Glutamatergic neuron (in vitro differentiated cells): ENCODE measurements around the gene CACNA1G. TPM values are rescaled to one million over a fixed set of nuclear protein-coding genes. Genes with fewer than 3 reads are reported as not detected.
A peak's percentile ranks its signal among the peaks of the same experiment; 100 is the strongest.

Experiments used
- DNase-seq: peaks from one replicate; pipeline ENCODE4 v3.0.0; 2022
- H3K27ac Mint-ChIP-seq: one replicate; pipeline ENCODE4 v1.8.0; 2020; ENCODE audit warnings: mild to moderate bottlenecking, mixed read lengths, inconsistent platforms; ENCODE audit not compliant: unreplicated experiment
- H3K27me3 Mint-ChIP-seq: one replicate; pipeline ENCODE4 v1.8.0; 2020; ENCODE audit warnings: mild to moderate bottlenecking, moderate library complexity, mixed read lengths, inconsistent platforms; ENCODE audit not compliant: unreplicated experiment
- H3K36me3 Mint-ChIP-seq: one replicate; pipeline ENCODE4 v1.8.0; 2020; ENCODE audit warnings: mild to moderate bottlenecking, mixed read lengths, inconsistent platforms; ENCODE audit not compliant: unreplicated experiment
- H3K4me1 Mint-ChIP-seq: one replicate; pipeline ENCODE4 v1.8.0; 2020; ENCODE audit warnings: mild to moderate bottlenecking, low read depth, mixed read lengths, inconsistent platforms; ENCODE audit not compliant: unreplicated experiment
- H3K4me3 Mint-ChIP-seq: one replicate; pipeline ENCODE4 v1.8.0; 2020; ENCODE audit warnings: mild to moderate bottlenecking, mixed read lengths, inconsistent platforms; ENCODE audit not compliant: unreplicated experiment
- H3K9me3 Mint-ChIP-seq: one replicate; pipeline ENCODE4 v1.8.0; 2020; ENCODE audit warnings: mild to moderate bottlenecking, moderate library complexity, mixed read lengths, inconsistent platforms; ENCODE audit not compliant: unreplicated experiment
- total RNA-seq: library from RNA; stranded (reverse); fragmentation: NEBNext Ultra II Directional; extraction: Animal tissue kit (Norgen Biotek cat#: 25700); gene quantifications from one replicate; pipeline ENCODE4 v1.2.1, GENCODE V29; 2021; ENCODE audit not compliant: unreplicated experiment
- TF ChIP-seq, protein P1 (sequence below): fragments of 200-600 bp; sonication (generic); IDR thresholded peaks from one replicate; pipeline ENCODE4 v1.5.0; 2021; ENCODE audit not compliant: partially characterized antibody, unreplicated experiment

CACNA1G gene
- total RNA-seq, 1 donor from 2014 or later, result 2.2 TPM

DNA sequence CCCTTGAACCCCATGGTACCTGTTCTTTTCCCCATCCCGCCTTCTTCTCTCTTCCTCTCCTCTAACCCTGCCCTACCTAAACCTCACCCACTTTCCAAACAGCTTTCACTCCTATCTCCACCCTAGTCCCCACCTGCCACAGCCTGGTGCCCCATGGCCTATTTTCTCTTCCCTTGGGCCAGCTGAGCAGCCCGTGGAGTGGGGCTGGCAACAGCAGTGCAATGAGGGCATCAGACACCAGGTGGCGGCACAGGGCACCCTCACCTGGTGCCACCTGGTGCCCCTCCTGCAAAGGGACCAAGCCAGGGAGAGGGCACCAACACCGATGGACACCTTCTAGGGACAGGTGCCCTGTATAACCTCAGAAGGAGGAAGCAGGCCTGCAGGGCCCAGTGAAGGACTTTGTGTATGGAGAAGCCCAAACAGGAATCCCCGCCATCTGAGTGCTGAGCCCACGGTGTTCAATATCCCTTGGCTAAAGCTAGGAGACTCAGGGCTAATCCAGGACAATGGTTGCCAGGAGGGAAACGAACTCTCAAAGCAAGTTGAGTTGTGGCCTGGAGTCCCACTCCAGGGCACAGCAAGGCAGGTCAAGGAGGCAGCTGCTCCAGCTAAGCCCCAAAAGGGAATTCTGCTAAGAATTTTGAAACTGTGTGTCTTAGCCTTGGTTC, 70.1 kb downstream of the CACNA1G start:
- no peaks in the 10 kb centered on the region for H3K36me3 Mint-ChIP-seq
- H3K27me3 Mint-ChIP-seq, result peaks cover 19% of the 10 kb centered on the region
- no peak overlapping the region for H3K27ac Mint-ChIP-seq
- TF ChIP-seq, protein P1, sequence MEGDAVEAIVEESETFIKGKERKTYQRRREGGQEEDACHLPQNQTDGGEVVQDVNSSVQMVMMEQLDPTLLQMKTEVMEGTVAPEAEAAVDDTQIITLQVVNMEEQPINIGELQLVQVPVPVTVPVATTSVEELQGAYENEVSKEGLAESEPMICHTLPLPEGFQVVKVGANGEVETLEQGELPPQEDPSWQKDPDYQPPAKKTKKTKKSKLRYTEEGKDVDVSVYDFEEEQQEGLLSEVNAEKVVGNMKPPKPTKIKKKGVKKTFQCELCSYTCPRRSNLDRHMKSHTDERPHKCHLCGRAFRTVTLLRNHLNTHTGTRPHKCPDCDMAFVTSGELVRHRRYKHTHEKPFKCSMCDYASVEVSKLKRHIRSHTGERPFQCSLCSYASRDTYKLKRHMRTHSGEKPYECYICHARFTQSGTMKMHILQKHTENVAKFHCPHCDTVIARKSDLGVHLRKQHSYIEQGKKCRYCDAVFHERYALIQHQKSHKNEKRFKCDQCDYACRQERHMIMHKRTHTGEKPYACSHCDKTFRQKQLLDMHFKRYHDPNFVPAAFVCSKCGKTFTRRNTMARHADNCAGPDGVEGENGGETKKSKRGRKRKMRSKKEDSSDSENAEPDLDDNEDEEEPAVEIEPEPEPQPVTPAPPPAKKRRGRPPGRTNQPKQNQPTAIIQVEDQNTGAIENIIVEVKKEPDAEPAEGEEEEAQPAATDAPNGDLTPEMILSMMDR, result peak; percentile 72
- H3K4me1 Mint-ChIP-seq, result peaks cover 14% of the 10 kb centered on the region
- peak; percentile 53 for DNase-seq
- H3K4me3 Mint-ChIP-seq, result no peak overlapping the region
- H3K9me3 Mint-ChIP-seq, result peaks cover 4% of the 10 kb centered on the region

DNA sequence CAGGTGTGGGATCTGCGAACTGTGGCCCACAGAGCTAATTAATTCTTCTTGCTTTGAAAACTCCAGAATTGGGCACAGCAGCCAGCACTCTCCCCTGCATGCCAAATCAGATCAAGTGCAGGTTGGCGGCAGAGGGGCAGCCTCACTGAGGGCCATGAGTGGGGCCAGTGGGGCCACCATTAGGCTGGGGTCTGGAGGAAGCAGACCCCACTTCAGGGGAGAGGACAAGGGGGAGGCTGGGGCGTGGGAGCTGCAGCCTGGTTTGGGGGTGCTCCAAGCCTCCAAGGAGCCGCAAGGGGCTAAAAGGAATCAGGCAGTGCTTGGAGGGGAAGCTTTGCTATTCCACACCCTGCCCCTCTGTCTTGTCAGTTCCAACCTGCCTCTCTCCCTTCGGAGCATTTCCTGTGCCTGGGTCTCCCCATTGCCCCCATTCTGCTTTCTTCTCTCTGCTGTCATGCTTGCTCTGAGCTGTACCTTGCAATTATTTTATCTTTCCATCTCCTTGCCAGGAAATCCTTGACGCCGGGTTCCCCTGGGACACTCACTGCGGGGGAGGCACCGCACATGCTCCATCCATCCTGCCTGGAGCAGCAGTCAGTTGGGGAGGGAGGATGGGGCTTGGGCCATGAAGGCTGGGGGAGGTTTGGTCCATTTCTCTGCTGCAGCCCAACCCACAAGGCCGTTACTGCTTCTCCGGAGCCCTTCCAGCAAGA, 70.8 kb downstream of the CACNA1G start:
- TF ChIP-seq, protein P1, result no peak
- H3K4me3 Mint-ChIP-seq, result no peak overlapping the region
- H3K36me3 Mint-ChIP-seq, result no peaks in the 10 kb centered on the region
- H3K27ac Mint-ChIP-seq, result no peak overlapping the region
- peaks cover 24% of the 10 kb centered on the region for H3K27me3 Mint-ChIP-seq
- H3K4me1 Mint-ChIP-seq, result peaks cover 14% of the 10 kb centered on the region
- peak; percentile 35 for DNase-seq
- H3K9me3 Mint-ChIP-seq, result peaks cover 4% of the 10 kb centered on the region

DNA sequence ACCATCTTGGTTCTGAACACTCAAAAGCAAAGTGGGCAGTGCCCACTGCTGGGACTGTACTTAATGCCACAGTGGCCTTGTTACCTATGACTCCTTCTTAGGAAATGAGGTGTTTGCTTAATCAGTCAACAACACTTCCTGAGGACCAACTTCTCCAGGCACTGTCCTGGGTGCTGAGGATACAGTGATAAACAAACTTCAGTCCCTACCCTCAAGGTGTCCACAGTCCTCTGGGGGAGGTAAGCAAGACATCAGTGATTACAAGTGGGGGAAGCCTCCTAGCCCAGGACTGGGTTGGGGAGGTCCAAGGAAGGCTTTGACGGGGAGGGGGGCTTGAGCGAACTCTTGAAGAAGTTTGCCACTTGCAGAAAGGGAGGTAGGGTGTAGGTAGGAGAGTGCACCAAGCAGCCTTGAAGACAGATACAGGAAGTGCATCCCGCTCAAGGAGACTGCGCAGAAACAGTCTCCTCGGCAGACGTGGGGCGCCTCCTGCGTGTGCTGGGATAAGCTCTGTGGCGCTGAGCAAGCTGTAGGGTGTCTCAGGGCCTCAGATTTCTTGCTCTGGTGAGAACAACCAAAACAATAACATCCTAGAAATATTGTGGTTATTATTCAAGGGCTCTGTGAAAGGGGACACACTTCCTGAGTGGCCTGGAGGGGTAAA, 71.5 kb downstream of the CACNA1G start:
- Mint-ChIP-seq H3K27ac (peak overlapping the region; percentile 59), H3K27me3 (peaks cover 25% of the 10 kb centered on the region)

DNA sequence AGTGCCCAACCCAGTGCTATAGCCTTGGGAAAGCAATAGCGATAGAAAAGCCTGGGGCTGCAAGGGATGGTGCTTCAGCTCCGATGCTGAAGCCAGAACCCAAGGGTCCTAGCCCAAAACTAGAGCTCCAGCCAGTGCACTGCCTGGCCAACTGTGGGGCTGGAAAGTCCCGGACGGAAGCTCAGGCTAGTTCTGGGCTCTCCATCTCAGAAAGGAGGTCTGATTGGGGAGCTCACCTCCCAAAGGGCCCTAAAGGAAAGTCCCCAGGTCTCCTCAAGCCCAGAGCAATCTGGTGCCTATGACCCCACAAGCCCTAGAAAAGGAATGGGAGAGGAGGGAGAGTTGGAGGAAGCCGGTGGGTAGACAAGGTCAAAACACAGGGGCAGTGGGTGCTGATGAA, 72.1 kb downstream of the CACNA1G start:
- DNase-seq, result no peak
- Mint-ChIP-seq H3K4me1 (peaks cover 11% of the 10 kb centered on the region), H3K4me3 (no peak overlapping the region), H3K9me3 (peaks cover 4% of the 10 kb centered on the region), H3K36me3 (no peaks in the 10 kb centered on the region), H3K27ac (no peak overlapping the region), H3K27me3 (peaks cover 24% of the 10 kb centered on the region)
- TF ChIP-seq, protein P1, result no peak

More for the DNA sequence above, 71.5 kb downstream of the CACNA1G start:
- H3K4me1 Mint-ChIP-seq, result peaks cover 14% of the 10 kb centered on the region
- H3K4me3 Mint-ChIP-seq, result no peak overlapping the region
- H3K36me3 Mint-ChIP-seq, result no peaks in the 10 kb centered on the region
- TF ChIP-seq, protein P1, result no peak
- DNase-seq, result no peak
- H3K9me3 Mint-ChIP-seq, result peaks cover 4% of the 10 kb centered on the region

DNA sequence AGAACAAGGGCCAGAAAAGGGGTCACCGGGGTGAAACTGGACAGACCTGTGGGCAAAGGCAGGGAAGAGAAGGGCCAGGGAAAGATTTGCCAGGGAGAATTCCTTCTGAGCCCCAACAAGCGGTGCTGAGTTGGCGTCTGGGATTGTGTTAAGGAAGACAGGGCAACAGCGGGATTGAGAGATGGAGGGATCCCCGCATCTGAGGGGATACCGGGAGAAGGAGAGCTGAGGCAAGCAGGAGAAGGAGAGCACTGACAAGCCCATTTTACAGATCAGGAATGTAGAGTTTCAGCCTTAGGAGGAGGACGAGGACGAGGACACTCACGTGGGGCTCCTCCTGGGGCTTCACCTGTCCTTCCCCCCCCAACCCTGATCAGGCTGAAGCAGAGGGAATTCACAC, 73.2 kb downstream of the CACNA1G start:
- DNase-seq, result no peak
- H3K9me3 Mint-ChIP-seq, result peaks cover 4% of the 10 kb centered on the region
- TF ChIP-seq, protein P1, result no peak
- H3K36me3 Mint-ChIP-seq, result no peaks in the 10 kb centered on the region
- H3K4me1 Mint-ChIP-seq, result peaks cover 8% of the 10 kb centered on the region
- H3K27me3 Mint-ChIP-seq, result peaks cover 31% of the 10 kb centered on the region
- peak overlapping the region; percentile 45 for H3K27ac Mint-ChIP-seq
- H3K4me3 Mint-ChIP-seq, result peak overlapping the region; percentile 30
